KMS-11 (cell line): ENCODE data around the gene BCAT1.

Experiments used
- H2AFZ ChIP-seq: fragments of 200-600 bp; sonication (generic); 2 replicates; pipeline ENCODE4 v1.6.1; 2016; ENCODE audit warnings: antibody characterized with exemption, mixed run types, low read depth
- H3K27ac ChIP-seq: fragments of 200-600 bp; sonication (generic); 2 replicates; pipeline ENCODE4 v1.6.1; 2016; ENCODE audit warnings: mild to moderate bottlenecking, mixed run types
- H3K27me3 ChIP-seq: fragments of 200-600 bp; sonication (generic); 2 replicates; pipeline ENCODE4 v1.6.1; 2017; ENCODE audit warnings: mild to moderate bottlenecking, low read depth, mixed run types, moderate library complexity; ENCODE audit not compliant: insufficient read depth
- H3K36me3 ChIP-seq: fragments of 200-600 bp; sonication (generic); 2 replicates; pipeline ENCODE4 v1.6.1; 2017; ENCODE audit warnings: mild to moderate bottlenecking, mixed run types; ENCODE audit not compliant: insufficient read depth
- H3K4me1 ChIP-seq: fragments of 200-600 bp; sonication (generic); 2 replicates; pipeline ENCODE4 v1.6.1; 2016; ENCODE audit warnings: mild to moderate bottlenecking, low read depth, mixed run types; ENCODE audit not compliant: poor library complexity, severe bottlenecking
- H3K4me2 ChIP-seq: fragments of 200-600 bp; sonication (generic); 2 replicates; pipeline ENCODE4 v1.7.0; 2016; ENCODE audit warnings: mild to moderate bottlenecking, mixed run types
- H3K4me3 ChIP-seq: fragments of 200-600 bp; sonication (generic); IDR thresholded peaks from 2 replicates; pipeline ENCODE4 v1.6.1; 2017; ENCODE audit warnings: low read depth, low read length, mixed read lengths; ENCODE audit not compliant: insufficient read depth
- H3K79me2 ChIP-seq: fragments of 200-600 bp; sonication (generic); 2 replicates; pipeline ENCODE4 v1.6.1; 2016; ENCODE audit warnings: low read depth, mixed run types; ENCODE audit not compliant: insufficient read depth
- H3K9ac ChIP-seq: fragments of 200-600 bp; sonication (generic); 2 replicates; pipeline ENCODE4 v1.6.1; 2016; ENCODE audit warnings: mild to moderate bottlenecking, mixed run types
- H4K20me1 ChIP-seq: fragments of 200-600 bp; sonication (generic); 2 replicates; pipeline ENCODE4 v1.6.1; 2016; ENCODE audit warnings: mild to moderate bottlenecking, mixed run types; ENCODE audit not compliant: insufficient read depth
- CTCF ChIP-seq: fragments of 200-600 bp; sonication (generic); conservative IDR thresholded peaks from 2 replicates; pipeline ENCODE4 v1.6.1; 2017; ENCODE audit warnings: low read depth, mild to moderate bottlenecking, antibody characterized with exemption, low read length, moderate library complexity, mixed read lengths

The BCAT1 gene

GRCh38 chr12:24769682-24770081 is 179.2 kb downstream of the BCAT1 start:
- no peak overlapping the region for H3K27ac ChIP-seq

GRCh38 chr12:24768415-24768814 is 180.5 kb downstream of the BCAT1 start:
- Histone ChIP-seq H3K9ac (no peak overlapping the region), H3K27ac (no peak overlapping the region), H3K79me2 (no peaks in the 10 kb centered on the region), H2AFZ (no peak overlapping the region), H3K4me2 (no peak overlapping the region), H3K4me1 (no peaks in the 10 kb centered on the region), H4K20me1 (no peaks in the 10 kb centered on the region), H3K36me3 (no peaks in the 10 kb centered on the region), H3K4me3 (no peak overlapping the region), H3K27me3 (no peaks in the 10 kb centered on the region)
- no peak for TF ChIP-seq CTCF

More at GRCh38 chr12:24769682-24770081, 179.2 kb downstream of the BCAT1 start:
- no peak overlapping the region for H3K4me3 ChIP-seq
- TF ChIP-seq CTCF, result no peak
- H2AFZ ChIP-seq, result no peak overlapping the region
- H3K79me2 ChIP-seq, result no peaks in the 10 kb centered on the region
- no peak overlapping the region for H3K4me2 ChIP-seq
- H3K36me3 ChIP-seq, result no peaks in the 10 kb centered on the region
- no peaks in the 10 kb centered on the region for H4K20me1 ChIP-seq
- no peaks in the 10 kb centered on the region for H3K4me1 ChIP-seq
- no peak overlapping the region for H3K9ac ChIP-seq
- no peaks in the 10 kb centered on the region for H3K27me3 ChIP-seq

- Histone ChIP-seq H3K4me3 (no peak overlapping the region), H3K79me2 (no peaks in the 10 kb centered on the region), H3K4me2 (no peak overlapping the region), H3K36me3 (no peaks in the 10 kb centered on the region), H3K27me3 (no peaks in the 10 kb centered on the region), H2AFZ (no peak overlapping the region), H3K9ac (no peak overlapping the region), H3K4me1 (no peaks in the 10 kb centered on the region), H3K27ac (no peak overlapping the region), H4K20me1 (no peaks in the 10 kb centered on the region)
- no peak for TF ChIP-seq CTCF
These were observed 181.9 kb downstream of the BCAT1 start for GRCh38 chr12:24767016-24767415.

GRCh38 chr12:24764712-24765111 is 184.2 kb downstream of the BCAT1 start:
- H3K27me3 ChIP-seq, result no peaks in the 10 kb centered on the region
- TF ChIP-seq CTCF, result no peak
- no peak overlapping the region for H3K9ac ChIP-seq
- no peaks in the 10 kb centered on the region for H3K79me2 ChIP-seq
- no peak overlapping the region for H3K4me2 ChIP-seq
- H3K4me1 ChIP-seq, result no peaks in the 10 kb centered on the region
- no peak overlapping the region for H2AFZ ChIP-seq
- no peaks in the 10 kb centered on the region for H3K36me3 ChIP-seq
- no peak overlapping the region for H3K27ac ChIP-seq
- no peak overlapping the region for H3K4me3 ChIP-seq
- H4K20me1 ChIP-seq, result no peaks in the 10 kb centered on the region
